Epidermal melanocyte (primary cell): ENCODE data around the gene AGAP1.

ENCODE experiments used
- DNase-seq: peaks from one replicate; pipeline ENCODE4 v3.0.0; 2011; ENCODE audit warnings: low spot score; ENCODE audit not compliant: insufficient read length

AGAP1 gene

GRCh38 chr2:236177967-236178889 lies 684.4 kb downstream of the AGAP1 start:
- peak; percentile 70 for DNase-seq

- peak; percentile 17 for DNase-seq
Measured at GRCh38 chr2:236178890-236179235, 685.0 kb downstream of the AGAP1 start.

GRCh38 chr2:236179236-236180075 lies 685.6 kb downstream of the AGAP1 start:
- DNase-seq, result peak; percentile 10

GRCh38 chr2:236180076-236180816 lies 686.4 kb downstream of the AGAP1 start:
- no peak for DNase-seq

GRCh38 chr2:236180831-236181453 lies 687.1 kb downstream of the AGAP1 start:
- DNase-seq, result peak; percentile 86
